HCT116 (cell line): Measurements from ENCODE around the gene NPR3. TPM values are rescaled to one million over a fixed set of nuclear protein-coding genes. Genes with fewer than 3 reads are reported as not detected.

ENCODE experiments used
- ATAC-seq: fragments of 200-7000 bp; cut with Tn5 transposase; 2 replicates; pipeline ENCODE4 v1.9.1; 2020; ENCODE audit warnings: mild to moderate bottlenecking, moderate library complexity
- BruUV-seq: library from RNA; stranded (reverse); fragments of 400-500 nt; replicated peaks from 2 replicates; lab custom pipeline; 2021; lab: Mats Ljungman, UMichigan
- CTCF ChIA-PET: fragments of 300-600 bp; sonication (Branson Sonifier 250); formaldehyde crosslinking; loops from one replicate; lab custom pipeline; 2021; ENCODE audit warnings: antibody characterized with exemption; lab: Charles Lee
- POLR2A ChIA-PET: fragments of 300-600, 350-600 bp; sonication (Branson Sonifier 250); formaldehyde crosslinking; loops from one replicate; lab custom pipeline; 2021; ENCODE audit warnings: antibody characterized with exemption; lab: Charles Lee
- RAD21 ChIA-PET, 2 experiments: fragments of 300-600 bp; sonication (Branson Sonifier 250); formaldehyde crosslinking; loops; one replicate each; lab custom pipeline; 2023; ENCODE audit warnings: low total read pairs in 2 of 2; ENCODE audit not compliant: uncharacterized antibody in 2 of 2, unreplicated experiment in 2 of 2, low non-redundant PET in 1 of 2; lab: Charles Lee
- DNase-seq: peaks from one replicate; pipeline ENCODE4 v3.0.0-alpha.2; 2010; ENCODE audit warnings: low read depth, low spot score
- H2AFZ ChIP-seq: fragments of 200-600 bp; shearing (Covaris generic), sonication (generic); 2 replicates; pipeline ENCODE4 v1.6.1; 2017; ENCODE audit warnings: low read depth, mixed run types, mixed read lengths, antibody characterized with exemption, low read length; ENCODE audit not compliant: poor library complexity, severe bottlenecking
- H3K27ac ChIP-seq: 2 replicates; pipeline ENCODE4 v1.5.1; 2012; ENCODE audit warnings: low read depth, low read length
- H3K27me3 ChIP-seq: fragments of 200-600 bp; sonication (generic); 2 replicates; pipeline ENCODE4 v1.6.1; 2016; ENCODE audit warnings: mixed run types, low read length, mixed read lengths; ENCODE audit not compliant: insufficient read depth
- H3K36me3 ChIP-seq, 2 experiments: fragments of 200-500 bp in 1 of 2; fragments of 200-600 bp in 1 of 2; sonication (Bioruptor generic) in 1 of 2; sonication (generic) in 1 of 2; 2 replicates each; pipeline versions ENCODE4 v1.5.1 to v1.6.1; 2014 to 2016; ENCODE audit warnings: low read length in 2 of 2, inconsistent platforms in 1 of 2, mixed read lengths in 1 of 2, mixed run types in 1 of 2; ENCODE audit not compliant: insufficient read depth in 2 of 2, control insufficient read depth in 1 of 2
- H3K4me1 ChIP-seq, 2 experiments: fragments of 200-600 bp in 1 of 2; sonication (generic) in 1 of 2; 2 replicates each; pipeline versions ENCODE4 v1.5.1 to v1.6.1; 2012 to 2017; ENCODE audit warnings: low read length in 2 of 2, inconsistent platforms in 1 of 2, mild to moderate bottlenecking in 1 of 2, mixed read lengths in 1 of 2, mixed run types in 1 of 2, moderate library complexity in 1 of 2; ENCODE audit not compliant: insufficient read depth in 2 of 2, control insufficient read depth in 1 of 2
- H3K4me2 ChIP-seq: fragments of 200-600 bp; sonication (generic); 2 replicates; pipeline ENCODE4 v1.6.1; 2017; ENCODE audit warnings: mixed run types, low read length, mixed read lengths
- H3K4me3 ChIP-seq, 2 experiments: fragments of 200-600 bp in 1 of 2; sonication (generic) in 1 of 2; replicated peaks in 1 of 2; 2 replicates each; pipeline ENCODE4 v1.5.1; 2011 to 2016; ENCODE audit warnings: low read length in 2 of 2, control low read depth in 1 of 2, low read depth in 1 of 2, mild to moderate bottlenecking in 1 of 2, mixed read lengths in 1 of 2, mixed run types in 1 of 2
- H3K79me2 ChIP-seq: fragments of 200-600 bp; sonication (generic); 2 replicates; pipeline ENCODE4 v1.6.1; 2017; ENCODE audit warnings: mild to moderate bottlenecking, mixed run types, low read length, moderate library complexity, mixed read lengths; ENCODE audit not compliant: insufficient read depth
- H3K9ac ChIP-seq: fragments of 200-600 bp; sonication (generic); 2 replicates; pipeline ENCODE4 v1.6.1; 2016; ENCODE audit warnings: low read length, mixed read lengths
- H3K9me2 ChIP-seq: fragments of 200-600 bp; sonication (generic), shearing (Covaris generic); 2 replicates; pipeline ENCODE4 v1.6.1; 2017; ENCODE audit warnings: mixed run types, mild to moderate bottlenecking, moderate library complexity; ENCODE audit not compliant: insufficient read depth
- H3K9me3 ChIP-seq, 2 experiments: fragments of 200-500 bp in 1 of 2; fragments of 200-600 bp in 1 of 2; sonication (Bioruptor generic) in 1 of 2; sonication (generic) in 1 of 2; 2 replicates each; pipeline ENCODE4 v1.6.1; 2014 to 2017; ENCODE audit warnings: low read length in 2 of 2, mixed read lengths in 2 of 2, inconsistent platforms in 1 of 2, low read depth in 1 of 2, mild to moderate bottlenecking in 1 of 2, mixed run types in 1 of 2, moderate library complexity in 1 of 2; ENCODE audit not compliant: control insufficient read depth in 1 of 2, insufficient read depth in 1 of 2
- H4K20me1 ChIP-seq: fragments of 200-600 bp; sonication (generic), shearing (Covaris generic); 2 replicates; pipeline ENCODE4 v1.6.1; 2017; ENCODE audit warnings: mixed run types, mild to moderate bottlenecking, moderate library complexity; ENCODE audit not compliant: insufficient read depth
- CTCF ChIP-seq, 3 experiments: fragments of 200-600 bp in 1 of 3; sonication (generic) in 1 of 3; IDR thresholded peaks in 2 of 3; conservative IDR thresholded peaks in 1 of 3; 2 replicates each; pipeline ENCODE4 v1.5.1; 2012 to 2017; ENCODE audit warnings: low read depth in 2 of 3, low read length in 2 of 3, antibody characterized with exemption in 1 of 3, borderline replicate concordance in 1 of 3, control low read depth in 1 of 3, mild to moderate bottlenecking in 1 of 3, mixed read lengths in 1 of 3, mixed run types in 1 of 3, moderate library complexity in 1 of 3; ENCODE audit not compliant: insufficient read depth in 1 of 3
- EGR1 ChIP-seq: IDR thresholded peaks from 2 replicates; pipeline ENCODE4 v1.6.1; 2012; ENCODE audit warnings: low read depth
- JUND ChIP-seq: IDR thresholded peaks from 2 replicates; pipeline ENCODE4 v1.6.1; 2012
- POLR2A ChIP-seq: IDR thresholded peaks from 2 replicates; pipeline ENCODE4 v1.7.0; 2011; ENCODE audit warnings: borderline replicate concordance; ENCODE audit not compliant: insufficient read depth, insufficient read length; ENCODE audit errors: extremely low read depth
- POLR2AphosphoS5 ChIP-seq: IDR thresholded peaks from 2 replicates; pipeline ENCODE4 v1.6.1; 2011; ENCODE audit warnings: mild to moderate bottlenecking, low read depth, low read length, moderate library complexity
- SIN3A ChIP-seq: IDR thresholded peaks from 2 replicates; pipeline ENCODE4 v1.6.1; 2012; ENCODE audit warnings: low read depth
- SP1 ChIP-seq: IDR thresholded peaks from 2 replicates; pipeline ENCODE4 v1.6.1; 2012; ENCODE audit warnings: low read depth
- SRF ChIP-seq: IDR thresholded peaks from 2 replicates; pipeline ENCODE4 v1.6.1; 2012; ENCODE audit warnings: low read depth
- TCF7L2 ChIP-seq: IDR thresholded peaks from 2 replicates; pipeline ENCODE4 v1.7.0; 2011; ENCODE audit warnings: borderline replicate concordance, inconsistent platforms; ENCODE audit not compliant: insufficient read depth, insufficient read length; ENCODE audit errors: extremely low read depth
- YY1 ChIP-seq: IDR thresholded peaks from 2 replicates; pipeline ENCODE4 v1.6.1; 2011; ENCODE audit warnings: low read length, low read depth, moderate library complexity, mild to moderate bottlenecking; ENCODE audit not compliant: insufficient replicate concordance; ENCODE audit errors: extremely low read depth
- intact Hi-C: fragments of 100-400 bp; cut with micrococcal nuclease; formaldehyde crosslinking; loops from 2 replicates; pipeline ENCODE4 v1.10.0; 2022
- total RNA-seq: library from RNA; stranded (reverse); gene quantifications from one replicate; pipeline ENCODE4 v1.2.1, GENCODE V29; 2021; ENCODE audit not compliant: unreplicated experiment
- TF ChIP-seq, protein P1 (sequence below): IDR thresholded peaks from 2 replicates; pipeline ENCODE4 v1.6.1; 2012
- TF ChIP-seq, protein P2 (sequence below): IDR thresholded peaks from 2 replicates; pipeline ENCODE4 v1.6.1; 2012; ENCODE audit warnings: low read depth

Gene NPR3
- total RNA-seq, 1 experiment from 2014 or later, result 0.39 TPM

DNA sequence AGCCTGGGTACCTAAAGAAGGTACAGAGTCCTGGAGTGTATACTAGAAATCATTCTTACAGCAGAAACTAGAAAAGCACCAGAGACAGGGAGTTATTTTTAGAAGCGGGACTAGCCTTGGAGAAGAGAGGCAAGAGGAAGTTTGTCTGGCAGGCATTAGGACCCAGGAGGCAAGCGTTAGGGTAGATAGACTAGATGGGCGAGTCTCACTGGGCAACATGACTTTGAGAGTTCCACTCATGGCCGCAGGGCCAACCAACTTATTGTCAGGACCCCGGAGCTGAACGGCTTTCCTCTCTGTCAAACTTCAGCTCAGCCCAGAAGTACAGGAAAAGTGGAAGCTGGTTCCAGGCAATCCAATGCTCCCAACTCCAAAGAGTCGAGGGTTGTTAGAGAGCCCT lies 34.1 kb upstream of the NPR3 start:
- Histone ChIP-seq H3K4me3 (no peak overlapping the region), H3K79me2 (no peaks in the 10 kb centered on the region), H3K27ac (no peak overlapping the region), H3K4me1 (no peaks in the 10 kb centered on the region), H3K9ac (no peak overlapping the region), H2AFZ (no peak overlapping the region), H3K27me3 (no peaks in the 10 kb centered on the region), H4K20me1 (no peaks in the 10 kb centered on the region), H3K9me3 (peaks cover 0 to 5% of the 10 kb centered on the region in 2 experiments; a peak in 2 of 4 replicates), H3K36me3 (no peaks in the 10 kb centered on the region), H3K9me2 (no peaks in the 10 kb centered on the region), H3K4me2 (no peak overlapping the region)
- intact Hi-C loops, result no loop called here
- ATAC-seq, result no peak
- ChIA-PET RAD21 (no interaction called here), CTCF (no interaction called here), POLR2A (no interaction called here)
- TF ChIP-seq CTCF (IDR thresholded peaks at IDR 0.05 in 2 of 3, conservative IDR thresholded peaks at IDR 0.05 in 1 of 3; ENCODE audit: borderline replicate concordance in 1 of 3, insufficient read depth in 1 of 3, low read depth in 2 of 3, low read length in 2 of 3) (no peak), YY1 (no peak), SP1 (no peak), TCF7L2 (no peak)
- no peak for DNase-seq
- no TSS peak for BruUV-seq

DNA sequence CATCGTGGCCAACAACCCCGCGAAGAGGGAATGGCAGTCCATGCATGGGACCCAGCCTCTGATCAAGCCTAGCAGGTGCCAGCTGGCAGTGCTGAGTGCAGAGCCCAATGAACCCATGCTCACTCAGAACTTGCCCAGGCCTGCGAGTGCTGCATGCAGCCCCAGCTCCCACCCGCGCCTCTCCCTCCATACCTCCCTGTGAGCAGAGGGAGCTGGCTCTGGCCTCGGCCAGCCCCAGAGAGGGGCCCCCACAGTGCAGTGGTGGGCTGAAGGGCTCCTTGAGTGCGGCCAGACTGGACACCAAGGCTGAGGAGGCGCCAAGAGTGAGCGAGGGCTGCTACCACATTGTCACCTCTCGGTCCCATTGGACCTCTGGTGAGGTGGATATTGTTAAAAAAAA lies 32.6 kb upstream of the NPR3 start:
- BruUV-seq, result no TSS peak
- ChIA-PET POLR2A (no interaction called here), CTCF (no interaction called here), RAD21 (no interaction called here)
- intact Hi-C loops, result no loop called here
- H3K27ac ChIP-seq, result no peak overlapping the region
- ATAC-seq (no peak), DNase-seq (no peak)
- no peaks in the 10 kb centered on the region for H3K79me2 ChIP-seq
- no peak overlapping the region for H3K4me2 ChIP-seq
- H3K36me3 ChIP-seq, result no peaks in the 10 kb centered on the region
- H3K9ac ChIP-seq, result no peak overlapping the region
- no peaks in the 10 kb centered on the region for H3K4me1 ChIP-seq
- no peaks in the 10 kb centered on the region for H3K9me2 ChIP-seq
- no peaks in the 10 kb centered on the region for H3K27me3 ChIP-seq
- H3K4me3 ChIP-seq, result no peak overlapping the region
- no peak overlapping the region for H2AFZ ChIP-seq
- no peaks in the 10 kb centered on the region; a peak in 2 of 4 replicates for H3K9me3 ChIP-seq
- no peaks in the 10 kb centered on the region for H4K20me1 ChIP-seq
- TF ChIP-seq CTCF (IDR thresholded peaks at IDR 0.05 in 2 of 3, conservative IDR thresholded peaks at IDR 0.05 in 1 of 3; ENCODE audit: borderline replicate concordance in 1 of 3, insufficient read depth in 1 of 3, low read depth in 2 of 3, low read length in 2 of 3) (no peak), POLR2AphosphoS5 (no peak), JUND (no peak), YY1 (no peak), SRF (no peak), SP1 (no peak), POLR2A (no peak), SIN3A (no peak), EGR1 (no peak)
- TF ChIP-seq, protein P1, sequence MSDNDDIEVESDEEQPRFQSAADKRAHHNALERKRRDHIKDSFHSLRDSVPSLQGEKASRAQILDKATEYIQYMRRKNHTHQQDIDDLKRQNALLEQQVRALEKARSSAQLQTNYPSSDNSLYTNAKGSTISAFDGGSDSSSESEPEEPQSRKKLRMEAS, result no peak
- TF ChIP-seq, protein P2, sequence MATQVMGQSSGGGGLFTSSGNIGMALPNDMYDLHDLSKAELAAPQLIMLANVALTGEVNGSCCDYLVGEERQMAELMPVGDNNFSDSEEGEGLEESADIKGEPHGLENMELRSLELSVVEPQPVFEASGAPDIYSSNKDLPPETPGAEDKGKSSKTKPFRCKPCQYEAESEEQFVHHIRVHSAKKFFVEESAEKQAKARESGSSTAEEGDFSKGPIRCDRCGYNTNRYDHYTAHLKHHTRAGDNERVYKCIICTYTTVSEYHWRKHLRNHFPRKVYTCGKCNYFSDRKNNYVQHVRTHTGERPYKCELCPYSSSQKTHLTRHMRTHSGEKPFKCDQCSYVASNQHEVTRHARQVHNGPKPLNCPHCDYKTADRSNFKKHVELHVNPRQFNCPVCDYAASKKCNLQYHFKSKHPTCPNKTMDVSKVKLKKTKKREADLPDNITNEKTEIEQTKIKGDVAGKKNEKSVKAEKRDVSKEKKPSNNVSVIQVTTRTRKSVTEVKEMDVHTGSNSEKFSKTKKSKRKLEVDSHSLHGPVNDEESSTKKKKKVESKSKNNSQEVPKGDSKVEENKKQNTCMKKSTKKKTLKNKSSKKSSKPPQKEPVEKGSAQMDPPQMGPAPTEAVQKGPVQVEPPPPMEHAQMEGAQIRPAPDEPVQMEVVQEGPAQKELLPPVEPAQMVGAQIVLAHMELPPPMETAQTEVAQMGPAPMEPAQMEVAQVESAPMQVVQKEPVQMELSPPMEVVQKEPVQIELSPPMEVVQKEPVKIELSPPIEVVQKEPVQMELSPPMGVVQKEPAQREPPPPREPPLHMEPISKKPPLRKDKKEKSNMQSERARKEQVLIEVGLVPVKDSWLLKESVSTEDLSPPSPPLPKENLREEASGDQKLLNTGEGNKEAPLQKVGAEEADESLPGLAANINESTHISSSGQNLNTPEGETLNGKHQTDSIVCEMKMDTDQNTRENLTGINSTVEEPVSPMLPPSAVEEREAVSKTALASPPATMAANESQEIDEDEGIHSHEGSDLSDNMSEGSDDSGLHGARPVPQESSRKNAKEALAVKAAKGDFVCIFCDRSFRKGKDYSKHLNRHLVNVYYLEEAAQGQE, result no peak
